HG03354 (cell line): ENCODE data around the gene NBPF9.
"Not testable (repeated sequence)": the region's sequence is repeated elsewhere in the genome, so short reads cannot be mapped to it uniquely, and the experiment has no call there.

Experiments
- ATAC-seq: cut with Tn5 transposase; IDR thresholded peaks from one replicate; pipeline ENCODE4 v1.9.1; 2021; ENCODE audit warnings: mild to moderate bottlenecking; ENCODE audit not compliant: unreplicated experiment, poor library complexity, severe bottlenecking

Gene NBPF9

GRCh38 chr1:149103109-149104081 lies at the start of gene NBPF9:
Gene NBPF9, minus strand, starts transcription at chr1:149103551. Its CDS starts 21,412 bp downstream, at chr1:149082139.
- ATAC-seq, result peak; percentile 96

DNA sequence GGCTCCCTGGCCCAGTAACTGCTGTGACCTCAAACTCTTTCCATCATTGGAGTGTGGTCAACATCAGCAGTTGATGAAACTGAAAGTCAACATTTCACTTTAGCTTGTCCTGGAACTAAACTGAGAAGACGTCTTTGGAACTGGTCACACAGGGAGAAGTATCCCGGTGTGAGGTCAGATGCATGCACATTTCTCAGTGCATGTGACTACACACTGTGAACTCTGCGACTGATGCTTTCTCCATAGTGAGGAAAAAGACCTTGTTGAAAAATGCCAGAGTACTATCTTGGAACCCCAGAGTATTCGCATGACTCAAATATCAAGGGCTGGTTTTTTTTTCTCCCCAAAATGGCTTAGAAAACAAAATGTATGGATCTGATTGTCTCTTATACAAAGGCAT lies 46.6 kb upstream of the NBPF9 start:
- ATAC-seq, result not testable (repeated sequence)

DNA sequence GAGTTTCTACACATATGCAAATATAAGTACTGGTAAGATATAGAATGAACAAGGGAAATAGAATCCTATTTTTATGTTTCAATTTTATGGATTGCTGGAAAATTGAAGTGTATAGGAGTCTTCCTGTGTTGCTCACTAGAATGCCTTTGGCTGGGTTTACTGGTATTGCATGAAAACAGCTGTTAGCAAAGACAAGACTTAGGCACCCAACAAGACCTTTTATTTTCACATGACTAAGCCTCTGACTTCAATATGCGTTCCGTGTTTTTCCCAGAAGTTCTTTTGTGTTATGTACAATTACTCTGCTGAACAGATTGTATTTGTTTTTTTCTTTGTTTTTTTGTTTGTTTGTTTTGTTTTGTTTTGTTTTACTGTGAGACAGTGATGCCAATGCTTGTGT lies 34.2 kb upstream of the NBPF9 start:
- ATAC-seq, result not testable (repeated sequence)

DNA sequence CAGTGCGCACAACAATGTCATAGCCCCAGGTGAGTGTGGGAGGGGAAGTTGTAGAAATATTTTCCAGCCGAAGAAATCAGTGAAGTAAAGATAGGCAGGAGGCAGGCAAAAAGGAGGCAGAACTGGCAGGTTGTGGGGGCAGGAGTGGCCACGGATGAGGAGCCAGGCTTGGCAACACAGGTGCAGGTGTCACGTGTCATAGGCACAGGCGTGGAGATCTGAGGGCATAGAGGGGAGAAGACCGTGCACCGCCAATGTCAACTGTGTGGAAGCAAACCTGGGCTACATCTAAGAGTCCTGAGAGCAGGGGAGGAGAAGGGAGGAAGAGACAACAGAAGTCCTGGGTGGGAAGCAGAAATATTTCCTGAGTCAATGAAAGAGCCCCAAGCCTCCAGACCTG lies 27.6 kb upstream of the NBPF9 start:
- ATAC-seq, result not testable (repeated sequence)

DNA sequence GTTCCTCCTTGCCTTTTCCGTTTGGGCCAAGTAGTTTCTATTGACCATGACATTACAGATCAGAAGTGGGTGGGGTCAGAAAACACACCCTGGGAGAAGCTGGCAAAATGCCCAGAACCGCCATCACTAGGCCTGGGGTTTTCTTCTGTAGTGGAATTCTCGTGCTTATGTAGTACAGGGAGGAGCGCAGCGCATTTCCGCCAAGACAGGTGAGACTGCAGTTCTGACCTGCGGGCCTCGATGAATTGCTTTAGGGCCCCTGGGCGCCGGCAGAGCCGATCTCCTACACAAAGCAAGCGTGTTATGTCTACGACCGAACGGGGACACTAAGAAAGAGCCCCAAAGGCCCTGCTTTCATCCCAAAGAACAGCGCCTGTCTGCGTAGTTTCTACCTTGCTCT lies 25.9 kb upstream of the NBPF9 start:
- not testable (repeated sequence) for ATAC-seq

DNA sequence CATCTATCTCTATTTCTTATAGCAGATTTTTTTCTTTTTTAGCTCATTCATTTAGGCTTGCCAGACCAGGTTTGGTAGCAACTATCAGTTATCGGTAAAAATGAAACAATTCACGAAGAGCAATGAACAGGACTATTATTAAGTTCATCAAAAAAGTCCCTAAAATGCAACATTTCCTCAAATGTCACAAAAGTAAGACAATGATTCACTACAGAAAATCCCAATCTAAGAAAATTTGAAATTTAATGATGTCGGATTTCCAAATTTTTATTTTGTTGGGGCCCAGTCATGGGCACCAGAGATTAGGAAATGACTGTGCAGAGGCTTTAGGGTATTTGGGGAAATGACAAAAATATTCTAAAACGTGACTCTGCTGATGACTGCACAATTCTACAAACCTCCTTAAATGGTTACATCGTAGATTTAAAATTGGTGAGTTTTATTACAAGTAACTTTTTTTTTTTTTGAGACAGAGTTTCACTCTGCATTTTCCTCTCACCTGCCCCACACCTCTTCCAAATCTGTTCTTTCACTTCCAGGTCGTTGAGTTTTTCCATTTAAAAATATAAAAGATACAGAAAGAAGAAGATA lies 23.3 kb upstream of the NBPF9 start:
- ATAC-seq, result not testable (repeated sequence)

GRCh38 chr1:149123948-149124926 lies 20.9 kb upstream of the NBPF9 start:
- not testable (repeated sequence) for ATAC-seq

DNA sequence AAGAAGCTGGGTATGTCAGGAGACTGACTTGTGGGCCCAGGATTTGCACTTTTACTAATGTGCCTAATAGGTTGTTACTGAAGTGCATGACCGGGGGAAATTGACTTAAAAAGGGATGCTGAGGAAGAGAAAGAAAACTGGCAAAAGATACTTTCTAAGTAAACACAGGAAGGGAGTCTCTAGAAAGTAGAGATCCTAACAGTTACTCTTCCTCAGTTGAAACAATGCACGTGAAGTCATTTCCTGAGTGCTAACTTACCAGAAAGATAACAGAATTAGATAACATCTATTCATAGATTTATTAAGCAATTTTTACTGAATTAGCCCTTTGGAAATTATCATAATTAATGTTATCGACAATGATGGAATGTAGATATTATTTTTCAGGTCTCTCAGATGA lies 9.5 kb upstream of the NBPF9 start:
- not testable (repeated sequence) for ATAC-seq

DNA sequence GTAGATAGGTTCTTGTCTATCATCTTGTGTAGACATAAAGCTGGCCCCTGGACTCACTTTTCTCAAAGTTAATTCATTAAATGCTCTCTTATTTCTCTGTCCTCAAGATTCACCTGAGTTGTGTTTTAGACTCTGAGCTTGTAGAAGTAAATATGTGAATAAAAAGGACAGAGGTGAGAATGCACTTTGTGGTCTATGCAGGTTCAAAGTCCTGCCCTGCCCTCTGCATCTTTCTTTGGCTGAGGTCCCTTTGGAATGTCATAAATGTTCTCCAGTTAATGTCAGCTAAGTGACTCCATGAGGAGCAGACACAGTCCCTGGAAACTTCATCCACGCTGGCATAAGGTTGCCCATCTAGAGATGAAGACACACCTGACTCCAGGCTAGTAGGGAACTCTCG lies 7.0 kb upstream of the NBPF9 start:
- not testable (repeated sequence) for ATAC-seq

GRCh38 chr1:149102574-149102973 lies 777 bp downstream of the NBPF9 start:
- ATAC-seq, result peak; percentile 32

DNA sequence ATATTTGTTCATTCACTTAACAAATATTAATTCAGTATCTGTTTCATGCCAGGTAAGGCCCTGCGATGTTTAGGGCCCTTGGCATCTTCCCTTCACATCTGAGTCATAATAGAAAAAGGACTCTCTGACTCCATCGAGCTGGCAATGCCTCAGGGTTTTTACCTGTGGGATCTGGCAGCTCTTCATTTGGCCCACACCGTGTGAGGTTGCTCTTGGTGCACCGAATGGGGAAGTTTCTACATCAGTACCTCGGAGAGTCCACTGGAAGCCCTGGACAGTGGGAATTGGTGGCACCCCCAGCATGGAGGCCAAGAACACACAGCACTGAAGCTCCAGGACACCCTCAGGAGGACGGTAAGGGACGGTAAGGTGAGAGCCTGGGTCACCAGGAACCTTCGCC lies 5.1 kb downstream of the NBPF9 start:
- ATAC-seq, result not testable (repeated sequence)

GRCh38 chr1:149093155-149093554 lies 10.2 kb downstream of the NBPF9 start:
- not testable (repeated sequence) for ATAC-seq

- ATAC-seq, result not testable (repeated sequence)
Measured at GRCh38 chr1:149075505-149076127, 27.7 kb downstream of the NBPF9 start.

DNA sequence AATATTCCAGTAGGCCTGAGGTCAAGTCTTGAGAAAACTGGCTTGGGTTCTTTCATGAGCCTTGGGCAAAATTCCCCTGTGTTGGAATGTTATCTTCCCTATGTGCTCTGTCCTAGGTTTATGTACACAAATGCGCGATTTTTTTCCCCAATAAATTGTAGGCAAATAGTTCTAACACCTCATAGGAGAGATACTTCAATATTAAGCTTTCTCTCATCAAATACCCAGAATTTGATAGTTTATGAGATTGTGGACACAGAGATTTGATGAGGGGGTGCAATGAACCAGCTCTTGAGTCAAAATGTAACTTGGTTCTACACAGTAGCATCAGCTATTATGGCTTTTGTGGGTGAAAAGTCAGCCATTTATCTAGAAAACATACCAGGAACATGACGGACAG lies 38.7 kb downstream of the NBPF9 start:
- not testable (repeated sequence) for ATAC-seq

DNA sequence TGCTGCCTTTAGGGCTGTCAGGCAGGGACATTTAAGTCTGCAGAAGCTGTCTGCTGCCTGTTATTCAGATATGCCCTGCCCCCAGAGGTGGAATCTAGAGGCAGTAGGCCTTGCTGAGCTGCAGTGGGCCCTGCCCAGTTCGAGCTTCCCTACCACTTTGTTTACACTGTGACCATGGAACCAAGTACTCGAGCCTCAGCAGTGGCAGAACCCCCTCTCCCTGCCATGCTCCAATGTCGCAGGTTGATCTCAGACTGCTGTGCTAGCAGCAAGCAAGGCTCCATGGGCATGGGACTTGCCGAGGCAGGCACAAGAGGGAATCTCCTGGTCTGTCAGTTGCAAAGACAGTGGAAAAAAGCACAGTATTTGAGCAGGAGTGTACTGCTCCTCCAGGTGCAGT lies 60.3 kb downstream of the NBPF9 start:
- not testable (repeated sequence) for ATAC-seq

GRCh38 chr1:149033916-149034315 lies 69.4 kb downstream of the NBPF9 start:
- ATAC-seq, result not testable (repeated sequence)

- ATAC-seq, result not testable (repeated sequence)
Measured at GRCh38 chr1:149024327-149024726, 79.0 kb downstream of the NBPF9 start.

DNA sequence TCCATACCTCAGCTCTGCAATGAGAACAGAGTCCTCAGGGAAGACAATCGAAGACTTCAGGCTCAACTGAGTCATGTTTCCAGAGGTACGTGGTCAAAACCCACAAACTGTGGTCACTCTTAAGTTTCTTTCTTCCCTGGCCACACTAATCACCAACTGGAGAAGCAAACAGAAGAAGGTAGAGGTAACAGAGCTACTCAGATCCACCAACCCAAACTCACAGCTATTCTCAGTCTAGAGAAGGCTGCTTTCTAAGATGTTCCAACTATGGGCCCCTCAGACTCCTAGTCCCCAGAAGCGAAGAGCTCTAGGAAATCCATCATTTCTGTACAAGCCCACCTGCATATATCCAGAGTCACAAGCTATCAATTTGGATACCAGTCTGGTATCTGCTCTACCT lies 84.8 kb downstream of the NBPF9 start:
- not testable (repeated sequence) for ATAC-seq

- ATAC-seq, result not testable (repeated sequence)
Measured at GRCh38 chr1:149016626-149017025, 86.7 kb downstream of the NBPF9 start.
